Urinary bladder (tissue), 4 donors: ENCODE results near the gene FABP3. TPM values are rescaled to one million over a fixed set of nuclear protein-coding genes. Genes with fewer than 3 reads are reported as not detected.
A peak's percentile ranks its signal among the peaks of the same experiment; 100 is the strongest.

ENCODE experiments used
- DNase-seq: peaks from one replicate; pipeline ENCODE4 v3.0.0-alpha.2; 2015; ENCODE audit errors: extremely low spot score
- H3K27ac ChIP-seq: one replicate; pipeline ENCODE4 v1.5.1; 2013; ENCODE audit warnings: low read depth, mild to moderate bottlenecking, moderate library complexity
- H3K36me3 ChIP-seq: one replicate; pipeline ENCODE4 v1.6.1; 2013; ENCODE audit warnings: mild to moderate bottlenecking, moderate library complexity; ENCODE audit not compliant: insufficient read depth
- H3K4me1 ChIP-seq: one replicate; pipeline ENCODE4 v1.6.1; 2013; ENCODE audit warnings: mild to moderate bottlenecking, moderate library complexity; ENCODE audit not compliant: insufficient read depth
- H3K4me3 ChIP-seq: one replicate; pipeline ENCODE4 v1.5.1; 2013; ENCODE audit warnings: low read depth, low read length
- WGBS: extraction: QIAGEN DNeasy Blood & Tissue Kit; methylation state at CpG from one replicate; pipeline ENCODE4 v1.1.7; 2013; 5-methylcytosine and 5-hydroxymethylcytosine counted together
- polyA plus RNA-seq: library from polyadenylated mRNA; stranded (reverse); fragments of 200-250 nt; gene quantifications from one replicate; pipeline ENCODE4 v1.2.3, GENCODE V29; 2013
- total RNA-seq: library from RNA; depleted of rRNA; stranded (reverse); fragments of >200 nt; gene quantifications from one replicate; pipeline ENCODE4 v1.2.3, GENCODE V29; 2014
- donor health status: healthy with polysubstance abuse.
- donor health status: healthy.

Gene FABP3
- total and polyA plus RNA-seq, 2 donors, result 12.6 to 42.1 TPM

- 29% methylated on average over 11 of the region's 11 CpGs for WGBS
- Histone ChIP-seq H3K27ac (no peak overlapping the region), H3K4me1 (no peaks in the 10 kb centered on the region), H3K4me3 (peak overlapping the region; percentile 32), H3K36me3 (no peaks in the 10 kb centered on the region)
- DNase-seq, result no peak
Observed at GRCh38 chr1:31373897-31374486, 1.1 kb upstream of the FABP3 start.

- H3K27ac ChIP-seq, result no peak overlapping the region
- no peak for DNase-seq
- H3K4me3 ChIP-seq, result peak overlapping the region; percentile 32
- 31% methylated on average over 10 of the region's 10 CpGs for WGBS
- no peaks in the 10 kb centered on the region for H3K36me3 ChIP-seq
- H3K4me1 ChIP-seq, result no peaks in the 10 kb centered on the region
Observed at GRCh38 chr1:31372751-31373055, 173 bp downstream of the FABP3 start.

GRCh38 chr1:31372051-31372450 is 825 bp downstream of the FABP3 start:
- DNase-seq, result no peak
- no peak overlapping the region for H3K4me3 ChIP-seq
- H3K27ac ChIP-seq, result no peak overlapping the region
- H3K4me1 ChIP-seq, result no peaks in the 10 kb centered on the region
- H3K36me3 ChIP-seq, result no peaks in the 10 kb centered on the region
- WGBS, result 75% methylated on average over 3 of the region's 3 CpGs

- H3K4me3 ChIP-seq, result no peak overlapping the region
- no peak overlapping the region for H3K27ac ChIP-seq
- no peaks in the 10 kb centered on the region for H3K36me3 ChIP-seq
- DNase-seq, result no peak
- H3K4me1 ChIP-seq, result no peaks in the 10 kb centered on the region
- 56% methylated on average over 10 of the region's 10 CpGs for WGBS
Observed at GRCh38 chr1:31371121-31371959, 1.5 kb downstream of the FABP3 start.

- DNase-seq, result no peak
- Histone ChIP-seq H3K4me3 (no peak overlapping the region), H3K27ac (no peak overlapping the region), H3K36me3 (no peaks in the 10 kb centered on the region), H3K4me1 (no peaks in the 10 kb centered on the region)
- WGBS, result 92% methylated on average over 4 of the region's 4 CpGs
Observed at GRCh38 chr1:31370565-31370964, 2.3 kb downstream of the FABP3 start.

GRCh38 chr1:31370021-31370420 is 2.9 kb downstream of the FABP3 start:
- WGBS, result 82% methylated on average over 2 of the region's 2 CpGs
- no peak overlapping the region for H3K4me3 ChIP-seq
- no peaks in the 10 kb centered on the region for H3K36me3 ChIP-seq
- H3K4me1 ChIP-seq, result no peaks in the 10 kb centered on the region
- no peak overlapping the region for H3K27ac ChIP-seq
- no peak for DNase-seq

- Histone ChIP-seq H3K36me3 (no peaks in the 10 kb centered on the region), H3K27ac (no peak overlapping the region), H3K4me1 (no peaks in the 10 kb centered on the region), H3K4me3 (no peak overlapping the region)
- DNase-seq, result no peak
- 76% methylated on average over 3 of the region's 3 CpGs for WGBS
Observed at GRCh38 chr1:31368611-31369107, 4.2 kb downstream of the FABP3 start.

- H3K4me3 ChIP-seq, result no peak overlapping the region
- 80% methylated on average over 2 of the region's 2 CpGs for WGBS
- no peak overlapping the region for H3K27ac ChIP-seq
- no peak for DNase-seq
- no peaks in the 10 kb centered on the region for H3K36me3 ChIP-seq
- H3K4me1 ChIP-seq, result no peaks in the 10 kb centered on the region
Observed at GRCh38 chr1:31366796-31367195, 6.1 kb downstream of the FABP3 start.

GRCh38 chr1:31364561-31365250 is 8.2 kb downstream of the FABP3 start:
- 87% methylated on average over 3 of the region's 3 CpGs for WGBS
- Histone ChIP-seq H3K27ac (no peak overlapping the region), H3K4me1 (no peaks in the 10 kb centered on the region), H3K4me3 (no peak overlapping the region), H3K36me3 (no peaks in the 10 kb centered on the region)
- DNase-seq, result no peak

GRCh38 chr1:31362032-31362431 is 10.8 kb downstream of the FABP3 start:
- no peak for DNase-seq
- H3K4me1 ChIP-seq, result no peaks in the 10 kb centered on the region
- H3K27ac ChIP-seq, result no peak overlapping the region
- WGBS, result 87% methylated on average over 3 of the region's 3 CpGs
- no peaks in the 10 kb centered on the region for H3K36me3 ChIP-seq
- H3K4me3 ChIP-seq, result no peak overlapping the region

- no peaks in the 10 kb centered on the region for H3K36me3 ChIP-seq
- WGBS, result 97% methylated on average over 6 of the region's 6 CpGs
Observed at GRCh38 chr1:31361607-31362006, 11.3 kb downstream of the FABP3 start.

GRCh38 chr1:31356427-31356826 is 16.4 kb downstream of the FABP3 start:
- 98% methylated on average over 2 of the region's 2 CpGs for WGBS
- no peak for DNase-seq
- no peaks in the 10 kb centered on the region for H3K4me1 ChIP-seq
- H3K4me3 ChIP-seq, result no peak overlapping the region
- peaks cover 2% of the 10 kb centered on the region for H3K36me3 ChIP-seq
- no peak overlapping the region for H3K27ac ChIP-seq

More at GRCh38 chr1:31361607-31362006, 11.3 kb downstream of the FABP3 start:
- H3K27ac ChIP-seq, result no peak overlapping the region
- no peak for DNase-seq
- H3K4me3 ChIP-seq, result no peak overlapping the region
- no peaks in the 10 kb centered on the region for H3K4me1 ChIP-seq

GRCh38 chr1:31354283-31354682 is 18.6 kb downstream of the FABP3 start:
- Histone ChIP-seq H3K36me3 (peaks cover 2% of the 10 kb centered on the region), H3K4me1 (no peaks in the 10 kb centered on the region), H3K27ac (no peak overlapping the region), H3K4me3 (no peak overlapping the region)
- WGBS, result 46% methylated on average over 3 of the region's 3 CpGs
- no peak for DNase-seq

GRCh38 chr1:31348449-31348848 is 24.4 kb downstream of the FABP3 start:
- DNase-seq, result no peak
- no peaks in the 10 kb centered on the region for H3K4me1 ChIP-seq
- H3K4me3 ChIP-seq, result no peak overlapping the region
- peaks cover 2% of the 10 kb centered on the region for H3K36me3 ChIP-seq
- no peak overlapping the region for H3K27ac ChIP-seq
- WGBS, result 93% methylated on average over 1 of the region's 1 CpG
